ENCODE measurements around the gene RBM4.

RBM4 gene

GRCh38 chr11:66680966-66681645, 42.6 kb downstream of the RBM4 start:
- H3K27ac ChIP-seq (ENCODE audit: low read length) = no peak overlapping the region
- H3K9ac ChIP-seq (ENCODE audit: low read depth, low read length) = no peak overlapping the region
- no peaks in the 10 kb centered on the region for H3K9me3 ChIP-seq (ENCODE audit: insufficient read depth, low read length, severe bottlenecking)
- peaks cover 3% of the 10 kb centered on the region; the same call in 1 of the 2 replicates for H4K20me1 ChIP-seq (ENCODE audit: insufficient read depth, low read length)
- H3K36me3 ChIP-seq (ENCODE audit: insufficient read depth, low read length) = peaks cover 5% of the 10 kb centered on the region
- DNase-seq (no peak), ATAC-seq (ENCODE audit: insufficient read depth, low read depth) (no peak)
- H3K79me2 ChIP-seq (ENCODE audit: insufficient read depth, low read length) = peaks cover 11% of the 10 kb centered on the region
- no peak overlapping the region for H3K4me3 ChIP-seq (ENCODE audit: low read depth in 1 of 2, low read length in 2 of 2)
- H3K4me2 ChIP-seq (ENCODE audit: insufficient read depth, low read length) = no peak overlapping the region
- H3K4me1 ChIP-seq (ENCODE audit: insufficient read depth, low read length) = peaks cover 25% of the 10 kb centered on the region
- H3K27me3 ChIP-seq (ENCODE audit: insufficient read depth, low read length, poor library complexity) = no peaks in the 10 kb centered on the region
- H2AFZ ChIP-seq (ENCODE audit: low read depth, low read length) = no peak overlapping the region
- TF ChIP-seq CTCF (IDR thresholded peaks at IDR 0.05; ENCODE audit: borderline replicate concordance, extremely low read depth, low read length, poor library complexity, severe bottlenecking) (no peak), EZH2 (IDR thresholded peaks at IDR 0.05; ENCODE audit: borderline replicate concordance, low read depth, low read length, severe bottlenecking) (no peak)

GRCh38 chr11:66683877-66684276, 45.4 kb downstream of the RBM4 start:
- Histone ChIP-seq H3K79me2 (ENCODE audit: insufficient read depth, low read length) (no peaks in the 10 kb centered on the region), H3K9me3 (ENCODE audit: insufficient read depth, low read length, severe bottlenecking) (no peaks in the 10 kb centered on the region), H4K20me1 (ENCODE audit: insufficient read depth, low read length) (no peaks in the 10 kb centered on the region), H3K4me2 (ENCODE audit: insufficient read depth, low read length) (no peak overlapping the region), H3K27me3 (ENCODE audit: insufficient read depth, low read length, poor library complexity) (no peaks in the 10 kb centered on the region), H3K36me3 (ENCODE audit: insufficient read depth, low read length) (no peaks in the 10 kb centered on the region), H2AFZ (ENCODE audit: low read depth, low read length) (no peak overlapping the region), H3K4me1 (ENCODE audit: insufficient read depth, low read length) (peaks cover 2% of the 10 kb centered on the region; the same call in 1 of the 2 replicates), H3K27ac (ENCODE audit: low read length) (no peak overlapping the region), H3K9ac (ENCODE audit: low read depth, low read length) (no peak overlapping the region), H3K4me3 (ENCODE audit: low read depth in 1 of 2, low read length in 2 of 2) (no peak overlapping the region)
- ATAC-seq (ENCODE audit: insufficient read depth, low read depth) (no peak), DNase-seq (no peak)
- TF ChIP-seq CTCF (IDR thresholded peaks at IDR 0.05; ENCODE audit: borderline replicate concordance, extremely low read depth, low read length, poor library complexity, severe bottlenecking) (no peak), EZH2 (IDR thresholded peaks at IDR 0.05; ENCODE audit: borderline replicate concordance, low read depth, low read length, severe bottlenecking) (no peak)

- Histone ChIP-seq H3K27ac (ENCODE audit: low read length) (no peak overlapping the region), H3K4me1 (ENCODE audit: insufficient read depth, low read length) (no peaks in the 10 kb centered on the region), H3K79me2 (ENCODE audit: insufficient read depth, low read length) (no peaks in the 10 kb centered on the region), H3K27me3 (ENCODE audit: insufficient read depth, low read length, poor library complexity) (no peaks in the 10 kb centered on the region), H3K36me3 (ENCODE audit: insufficient read depth, low read length) (no peaks in the 10 kb centered on the region), H2AFZ (ENCODE audit: low read depth, low read length) (no peak overlapping the region), H3K4me2 (ENCODE audit: insufficient read depth, low read length) (no peak overlapping the region), H3K9ac (ENCODE audit: low read depth, low read length) (no peak overlapping the region), H3K4me3 (ENCODE audit: low read depth in 1 of 2, low read length in 2 of 2) (no peak overlapping the region), H4K20me1 (ENCODE audit: insufficient read depth, low read length) (no peaks in the 10 kb centered on the region), H3K9me3 (ENCODE audit: insufficient read depth, low read length, severe bottlenecking) (no peaks in the 10 kb centered on the region)
- ATAC-seq (ENCODE audit: insufficient read depth, low read depth) = no peak
- DNase-seq = no peak
- TF ChIP-seq EZH2 (IDR thresholded peaks at IDR 0.05; ENCODE audit: borderline replicate concordance, low read depth, low read length, severe bottlenecking) = no peak
- no peak for TF ChIP-seq CTCF (IDR thresholded peaks at IDR 0.05; ENCODE audit: borderline replicate concordance, extremely low read depth, low read length, poor library complexity, severe bottlenecking)
These were observed 46.1 kb downstream of the RBM4 start for GRCh38 chr11:66684635-66685034.

Data from DND-41 (cell line).